ENCODE results near the gene SLC7A5.
"Not testable (repeated sequence)": the region's sequence is repeated elsewhere in the genome, so short reads cannot be mapped to it uniquely, and the experiment has no call there.

The SLC7A5 gene

DNA sequence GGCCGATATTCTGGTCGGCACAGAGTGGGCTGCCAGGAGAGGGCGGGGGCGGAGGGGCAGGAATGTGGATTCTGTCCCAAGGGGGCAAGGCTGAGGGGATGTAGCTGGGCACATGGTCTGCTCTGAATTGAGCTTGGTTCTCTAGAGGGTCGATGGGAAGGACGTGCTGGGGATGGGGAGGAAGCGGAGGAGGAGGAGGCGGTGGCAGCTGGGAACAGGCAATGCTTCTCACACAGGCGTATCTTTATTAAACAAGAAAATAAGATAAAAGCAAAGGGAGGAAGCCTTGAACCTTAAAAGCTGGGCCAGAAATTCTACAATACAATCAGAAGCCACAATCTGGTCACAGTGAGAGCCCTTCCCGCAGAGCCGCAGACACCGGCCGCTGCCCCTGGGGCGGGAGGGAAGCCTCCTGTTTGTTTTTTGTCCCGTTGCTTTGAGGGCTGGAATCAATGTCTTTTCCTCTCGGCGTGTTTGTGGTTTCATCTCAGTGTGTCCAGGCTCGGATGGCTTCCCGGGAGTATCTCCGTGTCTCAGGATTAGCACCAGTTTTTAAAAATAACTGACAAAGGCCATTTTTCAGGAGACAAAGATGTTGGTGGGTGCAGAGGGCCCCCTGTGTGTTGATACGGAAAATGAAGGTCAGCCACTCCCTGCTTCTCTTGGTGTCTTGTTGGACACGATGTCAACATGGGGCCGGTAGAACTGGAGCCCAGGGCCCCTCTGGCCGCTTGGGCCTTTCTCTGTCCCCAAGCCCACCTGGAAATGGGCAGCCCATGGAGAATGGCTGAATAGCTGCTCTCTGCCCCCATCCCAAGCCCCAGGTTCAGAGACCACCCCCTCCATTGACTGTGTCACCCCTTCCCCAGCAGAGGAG lies 12.3 kb upstream of the SLC7A5 start:
- Mint-ChIP-seq H3K4me3 (no peak overlapping the region), H3K27ac (no peak overlapping the region)
- TF ChIP-seq, protein P1, sequence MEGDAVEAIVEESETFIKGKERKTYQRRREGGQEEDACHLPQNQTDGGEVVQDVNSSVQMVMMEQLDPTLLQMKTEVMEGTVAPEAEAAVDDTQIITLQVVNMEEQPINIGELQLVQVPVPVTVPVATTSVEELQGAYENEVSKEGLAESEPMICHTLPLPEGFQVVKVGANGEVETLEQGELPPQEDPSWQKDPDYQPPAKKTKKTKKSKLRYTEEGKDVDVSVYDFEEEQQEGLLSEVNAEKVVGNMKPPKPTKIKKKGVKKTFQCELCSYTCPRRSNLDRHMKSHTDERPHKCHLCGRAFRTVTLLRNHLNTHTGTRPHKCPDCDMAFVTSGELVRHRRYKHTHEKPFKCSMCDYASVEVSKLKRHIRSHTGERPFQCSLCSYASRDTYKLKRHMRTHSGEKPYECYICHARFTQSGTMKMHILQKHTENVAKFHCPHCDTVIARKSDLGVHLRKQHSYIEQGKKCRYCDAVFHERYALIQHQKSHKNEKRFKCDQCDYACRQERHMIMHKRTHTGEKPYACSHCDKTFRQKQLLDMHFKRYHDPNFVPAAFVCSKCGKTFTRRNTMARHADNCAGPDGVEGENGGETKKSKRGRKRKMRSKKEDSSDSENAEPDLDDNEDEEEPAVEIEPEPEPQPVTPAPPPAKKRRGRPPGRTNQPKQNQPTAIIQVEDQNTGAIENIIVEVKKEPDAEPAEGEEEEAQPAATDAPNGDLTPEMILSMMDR (IDR thresholded peaks at IDR 0.05), result no peak

DNA sequence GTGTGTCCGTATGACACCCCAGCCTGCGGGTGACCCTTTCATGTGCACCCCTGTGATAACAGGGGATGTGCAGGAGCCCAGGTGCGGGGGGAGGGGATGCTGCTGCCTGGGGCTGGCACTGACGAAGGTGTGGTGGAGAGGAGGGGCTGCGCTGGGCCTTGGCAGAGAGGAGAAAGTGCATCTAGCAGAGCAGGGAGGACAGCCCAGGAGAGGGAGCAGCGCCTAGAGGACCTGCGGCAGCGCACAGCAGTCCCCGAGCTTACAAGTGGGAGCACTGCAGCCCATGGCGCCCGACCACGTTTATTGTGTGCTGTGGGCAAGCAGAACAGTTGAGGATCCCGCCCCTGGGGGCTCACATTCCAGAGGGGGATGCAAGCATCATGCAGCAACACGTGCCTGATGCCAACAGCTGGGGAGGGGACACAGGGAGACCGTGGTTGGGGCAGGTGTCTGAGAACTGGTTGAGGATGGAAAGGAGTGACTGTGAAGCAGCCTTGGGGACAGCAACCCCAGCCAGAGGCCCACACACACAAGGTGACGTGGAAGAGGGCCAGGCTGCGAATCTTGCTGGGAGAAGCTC lies 10.9 kb upstream of the SLC7A5 start:
- Mint-ChIP-seq H3K4me3 (no peak overlapping the region), H3K36me3 (ENCODE audit: low read depth) (no peaks in the 10 kb centered on the region), H3K27me3 (ENCODE audit: low read depth, poor library complexity) (peaks cover 23% of the 10 kb centered on the region), H3K9me3 (peaks cover 5% of the 10 kb centered on the region), H3K4me1 (peaks cover 26% of the 10 kb centered on the region), H3K27ac (no peak overlapping the region)
- TF ChIP-seq, protein P1 (IDR thresholded peaks at IDR 0.05), result no peak
- no peak for DNase-seq

More for the DNA sequence above, 12.3 kb upstream of the SLC7A5 start:
- DNase-seq, result no peak
- peaks cover 25% of the 10 kb centered on the region for H3K4me1 Mint-ChIP-seq
- H3K9me3 Mint-ChIP-seq, result peaks cover 5% of the 10 kb centered on the region
- peaks cover 16% of the 10 kb centered on the region for H3K27me3 Mint-ChIP-seq (ENCODE audit: low read depth, poor library complexity)
- H3K36me3 Mint-ChIP-seq (ENCODE audit: low read depth), result no peaks in the 10 kb centered on the region

DNA sequence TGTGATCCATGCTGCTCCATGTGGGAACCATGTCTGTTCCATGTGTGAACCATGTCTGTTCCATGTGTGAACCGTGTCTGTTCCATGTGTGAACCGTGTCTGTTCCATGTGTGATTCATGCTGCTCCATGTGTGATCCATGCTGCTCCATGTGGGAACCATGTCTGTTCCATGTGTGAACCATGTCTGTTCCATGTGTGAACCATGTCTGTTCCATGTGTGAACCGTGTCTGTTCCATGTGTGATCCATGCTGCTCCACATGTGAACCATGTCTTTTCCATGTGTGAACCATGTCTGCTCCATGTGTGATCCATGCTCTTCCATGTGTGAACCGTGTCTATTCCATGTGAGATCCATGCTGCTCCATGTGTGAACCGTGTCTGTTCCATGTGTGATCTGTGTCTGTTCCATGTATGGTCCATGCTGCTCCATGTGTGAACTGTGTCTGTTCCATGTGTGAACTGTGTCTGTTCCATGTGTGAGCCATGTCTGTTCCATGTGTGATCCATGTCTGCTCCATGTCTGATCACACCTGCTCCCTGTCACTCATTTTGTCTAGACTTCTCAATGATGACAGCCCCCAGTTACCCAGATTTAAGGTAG lies 10.2 kb upstream of the SLC7A5 start:
- not testable (repeated sequence) for H3K4me3 Mint-ChIP-seq; H3K27ac Mint-ChIP-seq; H3K9me3 Mint-ChIP-seq; DNase-seq; H3K36me3 Mint-ChIP-seq (ENCODE audit: low read depth)
- Mint-ChIP-seq H3K27me3 (ENCODE audit: low read depth, poor library complexity) (peaks cover 30% of the 10 kb centered on the region), H3K4me1 (peaks cover 31% of the 10 kb centered on the region)

DNA sequence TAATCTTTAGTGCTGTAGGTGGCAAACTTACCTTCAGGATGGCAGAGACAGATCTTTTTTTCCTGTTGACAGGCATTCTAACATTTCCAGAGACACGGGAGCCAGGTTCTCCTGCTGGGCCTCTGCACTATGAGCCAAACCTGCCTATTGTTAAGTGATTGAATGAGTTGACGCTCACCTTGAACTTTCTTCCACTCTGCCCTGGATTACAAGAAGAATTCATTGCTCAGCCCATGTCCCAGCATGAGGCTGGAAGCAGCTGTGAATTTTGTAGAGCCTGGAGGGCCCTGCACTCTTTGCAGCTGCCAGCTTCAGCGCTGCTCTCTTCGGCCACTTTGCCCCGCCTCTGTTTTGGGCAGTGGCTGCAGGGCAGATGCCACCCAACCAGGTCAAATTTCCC lies 9.4 kb upstream of the SLC7A5 start:
- TF ChIP-seq, protein P1 (IDR thresholded peaks at IDR 0.05), result no peak
- no peak for DNase-seq
- peaks cover 34% of the 10 kb centered on the region for H3K27me3 Mint-ChIP-seq (ENCODE audit: low read depth, poor library complexity)
- peaks cover 31% of the 10 kb centered on the region for H3K4me1 Mint-ChIP-seq
- H3K9me3 Mint-ChIP-seq, result peaks cover 5% of the 10 kb centered on the region
- H3K36me3 Mint-ChIP-seq (ENCODE audit: low read depth), result no peaks in the 10 kb centered on the region
- no peak overlapping the region for H3K27ac Mint-ChIP-seq
- H3K4me3 Mint-ChIP-seq, result no peak overlapping the region

DNA sequence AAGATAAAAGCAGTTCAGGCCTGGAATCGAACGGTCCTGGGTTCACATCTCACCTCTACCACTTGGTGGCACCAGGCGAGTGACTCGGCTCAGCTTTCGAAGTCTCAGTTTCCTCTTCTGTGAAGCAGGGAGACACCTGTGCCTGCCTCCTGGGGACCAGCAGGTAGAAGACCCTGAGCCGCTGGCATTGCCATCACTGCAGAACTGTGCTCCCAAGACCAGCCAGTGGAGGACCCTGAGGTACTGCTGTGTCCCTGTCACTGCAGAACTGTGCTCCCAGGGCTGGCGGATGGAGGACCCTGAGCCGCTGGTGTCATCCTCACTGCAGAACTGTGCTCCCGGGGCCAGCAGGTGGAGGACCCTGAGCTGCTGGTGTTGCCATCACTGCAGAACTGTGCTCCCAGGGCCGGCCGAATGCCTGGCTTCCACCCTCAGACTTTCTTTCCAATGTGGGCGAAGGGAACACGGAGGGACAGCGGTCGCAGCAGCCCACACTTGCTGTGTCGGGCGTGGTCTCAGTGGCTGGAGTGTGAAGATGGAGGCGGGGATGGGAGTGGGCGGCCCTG lies 8.7 kb upstream of the SLC7A5 start:
- TF ChIP-seq, protein P1 (IDR thresholded peaks at IDR 0.05), result no peak
- H3K9me3 Mint-ChIP-seq, result peaks cover 5% of the 10 kb centered on the region
- no peak for DNase-seq
- H3K27ac Mint-ChIP-seq, result no peak overlapping the region
- no peak overlapping the region for H3K4me3 Mint-ChIP-seq
- peaks cover 34% of the 10 kb centered on the region for H3K27me3 Mint-ChIP-seq (ENCODE audit: low read depth, poor library complexity)
- no peaks in the 10 kb centered on the region for H3K36me3 Mint-ChIP-seq (ENCODE audit: low read depth)
- peaks cover 31% of the 10 kb centered on the region for H3K4me1 Mint-ChIP-seq

All from nephron progenitor cell (in vitro differentiated cells).